Transverse colon (tissue), 4 donors: ENCODE measurements around the gene PFKFB2. TPM values are rescaled to one million over a fixed set of nuclear protein-coding genes. Genes with fewer than 3 reads are reported as not detected.
A peak's percentile ranks its signal among the peaks of the same experiment; 100 is the strongest.

Experiments
- DNase-seq: peaks from one replicate; pipeline ENCODE4 v3.0.0-alpha.2; 2019
- H3K27ac ChIP-seq, 4 donors: fragments of 200-600 bp; sonication (generic); 2 replicates each; pipeline ENCODE4 v1.5.1; 2016 to 2018; ENCODE audit warnings: inconsistent platforms in 4 of 4
- H3K27me3 ChIP-seq: fragments of 200-600 bp; sonication (generic); 2 replicates; pipeline ENCODE4 v1.5.1; 2017; ENCODE audit warnings: inconsistent platforms
- H3K36me3 ChIP-seq, 4 donors: fragments of 200-600 bp; sonication (generic); 2 replicates each; pipeline ENCODE4 v1.5.1; 2017 to 2019; ENCODE audit warnings: inconsistent platforms in 4 of 4
- H3K4me1 ChIP-seq, 4 donors: fragments of 200-600 bp; sonication (generic); 2 replicates each; pipeline ENCODE4 v1.5.1; 2017 to 2020; ENCODE audit warnings: inconsistent platforms in 4 of 4
- H3K4me3 ChIP-seq, 4 donors: fragments of 200-600 bp; sonication (generic); 1 replicate in 1 of 4; 2 replicates in 3 of 4; pipeline versions ENCODE4 v1.5.1 to v1.6.1; 2017 to 2019; ENCODE audit warnings: inconsistent platforms in 4 of 4
- H3K9me3 ChIP-seq, 2 donors: fragments of 200-600 bp; sonication (generic); 2 replicates each; pipeline ENCODE4 v1.5.1; 2017 to 2019; ENCODE audit warnings: inconsistent platforms in 2 of 2
- EP300 ChIP-seq: sonication (generic); formaldehyde crosslinking; IDR thresholded peaks from one replicate; pipeline ENCODE4 v1.6.1; 2017; ENCODE audit warnings: antibody characterized with exemption, low read depth
- POLR2A ChIP-seq: fragments of 450-650 bp; IDR thresholded peaks from one replicate; pipeline ENCODE4 v1.6.1; 2016; ENCODE audit warnings: antibody characterized with exemption, mild to moderate bottlenecking, moderate library complexity
- POLR2AphosphoS5 ChIP-seq, 3 donors: sonication (generic); formaldehyde crosslinking; IDR thresholded peaks; one replicate each; pipeline ENCODE4 v1.6.1; 2016; ENCODE audit warnings: antibody characterized with exemption in 3 of 3
- WGBS, 2 donors: methylation state at CpG; one replicate each; pipeline ENCODE4 v1.1.5; 2018; ENCODE audit warnings: low coverage in 1 of 2; 5-methylcytosine and 5-hydroxymethylcytosine counted together
- in situ Hi-C, 4 donors: fragments of 200-750 bp; cut with MboI; loops; one replicate each; pipeline versions ENCODE4 v1.15.0 to v1.15.1; 2017; ENCODE audit warnings: low sequenced_read_pairs in 3 of 4, low pct_ligation_motif_present in 1 of 4, low pct_unique_long_range_greater_than_20kb in 1 of 4
- intact Hi-C: fragments of 100-400 bp; cut with DNase I; formaldehyde crosslinking; loops from one replicate; pipeline ENCODE4 v1.15.1; 2023; ENCODE audit warnings: low total_unique reads
- total RNA-seq, 4 donors: library from RNA; depleted of rRNA; stranded (reverse); fragments of >200 nt; gene quantifications; one replicate each; pipeline ENCODE4 v1.1.0, GENCODE V29; 2016
- TF ChIP-seq, protein P1 (sequence below), 5 experiments: fragments of 200-600 bp in 3 of 5; fragments of 450-650 bp in 2 of 5; sonication (generic) in 3 of 5; IDR thresholded peaks; 1 replicate in 2 of 5; 2 replicates in 3 of 5; pipeline ENCODE4 v1.5.1; 2016 to 2017; ENCODE audit warnings: antibody characterized with exemption in 5 of 5, inconsistent platforms in 3 of 5, mild to moderate bottlenecking in 2 of 5, moderate library complexity in 1 of 5

The PFKFB2 gene
- total RNA-seq, 4 donors from 2014 or later = 84.2 to 155 (median 91.1) TPM

- intact Hi-C loops (no loop called here), in situ Hi-C loops (no loop called here)
- no peaks in the 10 kb centered on the region for H3K27me3 ChIP-seq
- H3K4me1 ChIP-seq = peaks cover 0 to 38% (median 13%) of the 10 kb centered on the region in 4 donors
- H3K4me3 ChIP-seq = no peak overlapping the region
- WGBS, 2 donors = 0 to 98% methylated on average over 1 to 3 of the region's 3 CpGs
- no peak for DNase-seq
- H3K36me3 ChIP-seq = peaks cover 0 to 35% (median 13%) of the 10 kb centered on the region in 4 donors
- no peaks in the 10 kb centered on the region for H3K9me3 ChIP-seq
- no peak overlapping the region for H3K27ac ChIP-seq
- TF ChIP-seq EP300 = no peak
- TF ChIP-seq, protein P1, sequence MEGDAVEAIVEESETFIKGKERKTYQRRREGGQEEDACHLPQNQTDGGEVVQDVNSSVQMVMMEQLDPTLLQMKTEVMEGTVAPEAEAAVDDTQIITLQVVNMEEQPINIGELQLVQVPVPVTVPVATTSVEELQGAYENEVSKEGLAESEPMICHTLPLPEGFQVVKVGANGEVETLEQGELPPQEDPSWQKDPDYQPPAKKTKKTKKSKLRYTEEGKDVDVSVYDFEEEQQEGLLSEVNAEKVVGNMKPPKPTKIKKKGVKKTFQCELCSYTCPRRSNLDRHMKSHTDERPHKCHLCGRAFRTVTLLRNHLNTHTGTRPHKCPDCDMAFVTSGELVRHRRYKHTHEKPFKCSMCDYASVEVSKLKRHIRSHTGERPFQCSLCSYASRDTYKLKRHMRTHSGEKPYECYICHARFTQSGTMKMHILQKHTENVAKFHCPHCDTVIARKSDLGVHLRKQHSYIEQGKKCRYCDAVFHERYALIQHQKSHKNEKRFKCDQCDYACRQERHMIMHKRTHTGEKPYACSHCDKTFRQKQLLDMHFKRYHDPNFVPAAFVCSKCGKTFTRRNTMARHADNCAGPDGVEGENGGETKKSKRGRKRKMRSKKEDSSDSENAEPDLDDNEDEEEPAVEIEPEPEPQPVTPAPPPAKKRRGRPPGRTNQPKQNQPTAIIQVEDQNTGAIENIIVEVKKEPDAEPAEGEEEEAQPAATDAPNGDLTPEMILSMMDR (IDR thresholded peaks at IDR 0.05) = no peak
- TF ChIP-seq POLR2AphosphoS5 (IDR thresholded peaks at IDR 0.05) = no peak
- no peak for TF ChIP-seq POLR2A
Measured at GRCh38 chr1:207060596-207060995, 7.5 kb downstream of the PFKFB2 start.

DNA sequence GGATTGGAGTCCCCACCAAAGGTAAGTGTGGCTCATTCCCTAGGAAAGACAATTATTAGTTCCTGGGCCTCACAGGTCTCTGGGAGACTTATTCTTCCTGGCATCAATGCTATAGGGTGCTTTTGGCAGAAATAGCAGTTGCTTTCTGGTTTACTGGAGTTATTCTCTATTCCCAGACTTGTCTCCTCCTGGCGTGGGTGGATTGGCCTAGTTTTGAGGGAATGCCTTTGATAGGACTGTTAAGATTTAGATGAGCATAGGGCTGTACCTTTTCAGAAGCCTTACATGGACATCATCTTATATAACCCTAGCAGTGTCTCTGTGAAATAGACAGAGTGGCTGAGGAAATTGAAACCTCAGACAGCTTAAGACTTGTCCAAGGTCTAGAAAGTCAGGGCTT is 9.0 kb downstream of the PFKFB2 start:
- Histone ChIP-seq H3K36me3 (peaks cover 0 to 35% (median 13%) of the 10 kb centered on the region in 4 donors), H3K9me3 (no peaks in the 10 kb centered on the region), H3K27ac (no peak overlapping the region), H3K27me3 (no peaks in the 10 kb centered on the region), H3K4me1 (peaks cover 6 to 42% (median 16%) of the 10 kb centered on the region in 4 donors), H3K4me3 (no peak overlapping the region)
- no peak for DNase-seq
- TF ChIP-seq POLR2A (no peak), POLR2AphosphoS5 (IDR thresholded peaks at IDR 0.05) (no peak), EP300 (no peak)
- TF ChIP-seq, protein P1 (IDR thresholded peaks at IDR 0.05) = no peak
- WGBS, 2 donors = 90 to 100% methylated on average over 1 of the region's 1 CpG
- in situ Hi-C loops (no loop called here), intact Hi-C loops (no loop called here)

DNA sequence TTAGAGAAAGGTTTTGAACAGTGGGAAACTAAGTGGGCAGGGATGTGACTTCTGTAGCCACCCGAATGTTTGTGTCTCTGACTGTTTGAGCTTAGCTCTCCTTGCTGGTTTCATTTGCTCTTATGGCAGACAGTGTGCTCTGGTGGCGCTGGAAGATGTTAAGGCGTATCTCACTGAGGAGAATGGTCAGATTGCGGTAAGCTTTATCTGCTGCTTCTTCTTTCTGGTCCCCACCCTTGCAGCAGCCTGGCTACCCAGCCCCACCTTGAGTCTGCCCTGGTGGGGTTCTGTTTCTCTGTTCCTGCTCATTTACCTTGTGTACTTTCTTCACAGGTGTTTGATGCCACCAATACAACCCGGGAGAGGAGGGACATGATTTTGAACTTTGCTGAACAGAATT is 9.9 kb downstream of the PFKFB2 start:
- intact Hi-C loops (no loop called here), in situ Hi-C loops (no loop called here)
- no peak overlapping the region for H3K27ac ChIP-seq
- H3K36me3 ChIP-seq = peaks cover 0 to 30% (median 13%) of the 10 kb centered on the region in 4 donors
- no peaks in the 10 kb centered on the region for H3K27me3 ChIP-seq
- H3K4me3 ChIP-seq = no peak overlapping the region
- TF ChIP-seq POLR2A (no peak), EP300 (no peak)
- TF ChIP-seq, protein P1 (IDR thresholded peaks at IDR 0.05) = no peak
- no peak for DNase-seq
- H3K9me3 ChIP-seq = no peaks in the 10 kb centered on the region
- WGBS, 2 donors = 88% methylated on average over 5 of the region's 5 CpGs; no CpG with 5 or more reads in 1 of the 2 donors
- peaks cover 6 to 38% (median 13%) of the 10 kb centered on the region in 4 donors for H3K4me1 ChIP-seq

GRCh38 chr1:207064561-207064960 is 11.5 kb downstream of the PFKFB2 start:
- no peaks in the 10 kb centered on the region for H3K9me3 ChIP-seq
- no peak overlapping the region for H3K4me3 ChIP-seq
- no peaks in the 10 kb centered on the region for H3K27me3 ChIP-seq
- TF ChIP-seq POLR2AphosphoS5 (IDR thresholded peaks at IDR 0.05) (no peak), EP300 (no peak), POLR2A (no peak)
- TF ChIP-seq, protein P1 (IDR thresholded peaks at IDR 0.05) = no peak
- in situ Hi-C loops (no loop called here), intact Hi-C loops (no loop called here)
- WGBS, 2 donors = 66% methylated on average over 8 of the region's 8 CpGs; no CpG with 5 or more reads in 1 of the 2 donors
- peak overlapping the region; percentile 81 to 86 (median 84) for H3K27ac ChIP-seq
- peaks cover 0 to 34% (median 10%) of the 10 kb centered on the region in 4 donors for H3K36me3 ChIP-seq
- H3K4me1 ChIP-seq = peaks cover 6 to 43% (median 24%) of the 10 kb centered on the region in 4 donors
- no peak for DNase-seq
